Activated naive CD4-positive, alpha-beta T cell (primary cell): ENCODE data around the gene ARID5B.
"Not testable (repeated sequence)": the region's sequence is repeated elsewhere in the genome, so short reads cannot be mapped to it uniquely, and the experiment has no call there.

ENCODE experiments used
- DNase-seq, 4 experiments: peaks; one replicate each; lab custom pipeline; 2025; lab: John Stamatoyannopoulos, UW

ARID5B gene

GRCh38 chr10:61964059-61964709 lies 62.7 kb downstream of the ARID5B start:
- DNase-seq: no peak

- DNase-seq: no peak
These were observed 63.6 kb downstream of the ARID5B start for GRCh38 chr10:61964949-61965702.

GRCh38 chr10:61965703-61966395 lies 64.3 kb downstream of the ARID5B start:
- no peak for DNase-seq

GRCh38 chr10:61967298-61967697 lies 65.8 kb downstream of the ARID5B start:
- DNase-seq: no peak

- no peak for DNase-seq
These were observed 68.9 kb downstream of the ARID5B start for GRCh38 chr10:61970182-61971002.

- DNase-seq: no peak
These were observed 69.5 kb downstream of the ARID5B start for GRCh38 chr10:61971003-61971325.

GRCh38 chr10:61973169-61973568 lies 71.7 kb downstream of the ARID5B start:
- no peak for DNase-seq

- DNase-seq: no peak
These were observed 72.4 kb downstream of the ARID5B start for GRCh38 chr10:61973906-61974305.

GRCh38 chr10:61974601-61975390 lies 73.3 kb downstream of the ARID5B start:
- DNase-seq: no peak

- DNase-seq: no peak
These were observed 74.0 kb downstream of the ARID5B start for GRCh38 chr10:61975391-61975932.

- DNase-seq: not testable (repeated sequence)
These were observed 75.6 kb downstream of the ARID5B start for GRCh38 chr10:61976951-61977721.

GRCh38 chr10:61978965-61979364 lies 77.5 kb downstream of the ARID5B start:
- no peak for DNase-seq

- no peak for DNase-seq
These were observed 80.0 kb downstream of the ARID5B start for GRCh38 chr10:61981460-61981859.

GRCh38 chr10:61983255-61983654 lies 81.8 kb downstream of the ARID5B start:
- DNase-seq: no peak

GRCh38 chr10:61984803-61985418 lies 83.4 kb downstream of the ARID5B start:
- DNase-seq: no peak

- DNase-seq: no peak
These were observed 84.2 kb downstream of the ARID5B start for GRCh38 chr10:61985715-61986114.

GRCh38 chr10:61986382-61986781 lies 84.9 kb downstream of the ARID5B start:
- DNase-seq: no peak

- no peak for DNase-seq
These were observed 85.4 kb downstream of the ARID5B start for GRCh38 chr10:61986788-61987492.

- no peak for DNase-seq
These were observed 86.0 kb downstream of the ARID5B start for GRCh38 chr10:61987537-61987936.
